ENCODE results near the gene FBXO39. TPM values are rescaled to one million over a fixed set of nuclear protein-coding genes. Genes with fewer than 3 reads are reported as not detected.

The FBXO39 gene
- total RNA-seq, 1 experiment from 2014 or later, result not detected

DNA sequence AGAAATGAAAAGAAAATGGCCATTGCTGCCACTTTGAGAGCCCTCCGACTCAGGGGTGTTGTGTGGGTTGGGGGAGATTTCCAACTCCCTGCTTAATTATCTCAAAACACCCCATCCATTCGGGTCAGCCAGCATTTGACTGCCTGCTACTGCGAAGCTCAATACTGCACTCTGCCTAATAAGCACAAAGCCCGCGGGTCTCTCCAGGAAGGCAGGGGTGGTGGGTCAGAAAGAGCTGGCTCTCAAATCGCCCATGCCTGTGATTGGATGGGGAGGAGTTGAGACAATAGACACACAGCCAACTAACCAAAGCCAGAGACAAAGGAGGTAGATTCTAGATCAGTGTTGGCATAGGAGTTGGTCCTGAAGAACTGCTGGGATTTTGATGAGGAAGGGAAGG is 22.5 kb upstream of the FBXO39 start:
- Histone ChIP-seq H3K9ac (ENCODE audit: low read length) (no peak overlapping the region), H3K9me2 (ENCODE audit: insufficient read depth) (no peaks in the 10 kb centered on the region), H2AFZ (ENCODE audit: low read depth, low read length, poor library complexity, severe bottlenecking) (no peak overlapping the region), H3K4me3 (replicated peaks in 1 of 2; ENCODE audit: low read depth in 1 of 2, low read length in 2 of 2) (no peak overlapping the region), H3K27ac (ENCODE audit: low read depth, low read length) (no peak overlapping the region), H3K27me3 (ENCODE audit: insufficient read depth, low read length) (no peaks in the 10 kb centered on the region), H4K20me1 (ENCODE audit: insufficient read depth) (no peaks in the 10 kb centered on the region), H3K79me2 (ENCODE audit: insufficient read depth, low read length) (no peaks in the 10 kb centered on the region), H3K36me3 (ENCODE audit: control insufficient read depth in 1 of 2, insufficient read depth in 2 of 2, low read length in 2 of 2) (no peaks in the 10 kb centered on the region), H3K4me1 (ENCODE audit: control insufficient read depth in 1 of 2, insufficient read depth in 2 of 2, low read length in 2 of 2) (no peaks in the 10 kb centered on the region), H3K4me2 (ENCODE audit: low read length) (no peak overlapping the region), H3K9me3 (ENCODE audit: control insufficient read depth in 1 of 2, insufficient read depth in 1 of 2, low read depth in 1 of 2, low read length in 2 of 2) (no peaks in the 10 kb centered on the region)
- POLR2A ChIA-PET, result no interaction called here
- BruUV-seq (replicated peaks), result no TSS peak
- TF ChIP-seq RAD21 (IDR thresholded peaks at IDR 0.05; ENCODE audit: low read depth) (no peak), SP1 (IDR thresholded peaks at IDR 0.05; ENCODE audit: low read depth) (no peak), POLR2AphosphoS5 (IDR thresholded peaks at IDR 0.05; ENCODE audit: low read depth, low read length) (no peak), ELF1 (IDR thresholded peaks at IDR 0.05; ENCODE audit: borderline replicate concordance, low read depth) (no peak), CBX3 (IDR thresholded peaks at IDR 0.05; ENCODE audit: low read depth) (no peak), EZH2 (IDR thresholded peaks at IDR 0.05) (no peak), FOSL1 (IDR thresholded peaks at IDR 0.05; ENCODE audit: low read depth) (no peak)
- TF ChIP-seq, protein P1, sequence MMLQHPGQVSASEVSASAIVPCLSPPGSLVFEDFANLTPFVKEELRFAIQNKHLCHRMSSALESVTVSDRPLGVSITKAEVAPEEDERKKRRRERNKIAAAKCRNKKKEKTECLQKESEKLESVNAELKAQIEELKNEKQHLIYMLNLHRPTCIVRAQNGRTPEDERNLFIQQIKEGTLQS (IDR thresholded peaks at IDR 0.05), result no peak
- DNase-seq (ENCODE audit: low read depth, low spot score) (no peak), ATAC-seq (no peak)
- CTCF ChIA-PET, result no interaction called here
- RAD21 ChIA-PET (ENCODE audit: low non-redundant PET in 1 of 2, low total read pairs in 2 of 2, uncharacterized antibody in 2 of 2, unreplicated experiment in 2 of 2), result no interaction called here
- intact Hi-C loops (cut with micrococcal nuclease), result no loop called here

DNA sequence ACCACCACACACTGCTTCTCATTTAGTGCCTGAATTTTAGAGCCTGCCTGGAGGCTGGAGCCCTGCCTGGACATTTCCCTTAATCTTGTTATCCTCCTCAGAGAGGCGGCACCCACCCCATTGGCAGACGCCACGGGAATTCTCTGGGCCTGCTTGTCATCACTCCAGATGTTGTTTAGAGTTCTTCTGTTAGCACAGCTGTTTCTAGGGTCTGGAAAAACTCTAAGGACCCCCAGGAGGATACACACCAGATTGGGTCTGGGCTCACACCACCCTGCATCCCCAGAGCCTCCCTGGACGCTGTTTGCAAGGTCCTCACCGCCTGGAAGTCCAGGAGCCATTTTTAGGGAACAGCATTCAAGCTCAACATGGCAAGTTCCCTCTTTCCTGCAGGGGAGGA is 20.7 kb upstream of the FBXO39 start:
- CTCF ChIA-PET, result no interaction called here
- no peak for ATAC-seq
- RAD21 ChIA-PET (ENCODE audit: low non-redundant PET in 1 of 2, low total read pairs in 2 of 2, uncharacterized antibody in 2 of 2, unreplicated experiment in 2 of 2), result no interaction called here
- Histone ChIP-seq H3K79me2 (ENCODE audit: insufficient read depth, low read length) (no peaks in the 10 kb centered on the region), H3K9ac (ENCODE audit: low read length) (no peak overlapping the region), H3K27me3 (ENCODE audit: insufficient read depth, low read length) (no peaks in the 10 kb centered on the region), H3K9me3 (ENCODE audit: control insufficient read depth in 1 of 2, insufficient read depth in 1 of 2, low read depth in 1 of 2, low read length in 2 of 2) (no peaks in the 10 kb centered on the region), H3K9me2 (ENCODE audit: insufficient read depth) (no peaks in the 10 kb centered on the region), H3K4me3 (replicated peaks in 1 of 2; ENCODE audit: low read depth in 1 of 2, low read length in 2 of 2) (no peak overlapping the region), H2AFZ (ENCODE audit: low read depth, low read length, poor library complexity, severe bottlenecking) (no peak overlapping the region), H4K20me1 (ENCODE audit: insufficient read depth) (no peaks in the 10 kb centered on the region), H3K4me1 (ENCODE audit: control insufficient read depth in 1 of 2, insufficient read depth in 2 of 2, low read length in 2 of 2) (no peaks in the 10 kb centered on the region), H3K27ac (ENCODE audit: low read depth, low read length) (no peak overlapping the region), H3K36me3 (ENCODE audit: control insufficient read depth in 1 of 2, insufficient read depth in 2 of 2, low read length in 2 of 2) (no peaks in the 10 kb centered on the region), H3K4me2 (ENCODE audit: low read length) (no peak overlapping the region)
- intact Hi-C loops (cut with micrococcal nuclease), result no loop called here
- no TSS peak for BruUV-seq (replicated peaks)
- TF ChIP-seq EZH2phosphoT487 (IDR thresholded peaks at IDR 0.05; ENCODE audit: borderline replicate concordance) (no peak), TCF7L2 (IDR thresholded peaks at IDR 0.05; ENCODE audit: borderline replicate concordance, extremely low read depth, insufficient read depth, insufficient read length) (no peak), ZNF274 (IDR thresholded peaks at IDR 0.05; ENCODE audit: low read depth, low read length) (no peak)
- TF ChIP-seq, protein P1 (IDR thresholded peaks at IDR 0.05), result no peak
- DNase-seq (ENCODE audit: low read depth, low spot score), result no peak
- POLR2A ChIA-PET, result no interaction called here
